OCI-LY1 (cell line): ENCODE data around the gene LZTS3.

Experiments used
- EZH2 ChIP-seq: fragments of 200-600 bp; sonication (generic), shearing (Covaris generic); IDR thresholded peaks from 2 replicates; pipeline ENCODE4 v1.8.0; 2017; ENCODE audit warnings: borderline replicate concordance, mixed run types, mild to moderate bottlenecking, antibody characterized with exemption, low read length, moderate library complexity, mixed read lengths
- TF ChIP-seq, protein P1 (sequence below): fragments of 200-600 bp; sonication (generic), shearing (Covaris generic); IDR thresholded peaks from 2 replicates; pipeline ENCODE4 v1.5.1; 2017; ENCODE audit warnings: mild to moderate bottlenecking, antibody characterized with exemption, low read length, moderate library complexity, mixed read lengths

DNA sequence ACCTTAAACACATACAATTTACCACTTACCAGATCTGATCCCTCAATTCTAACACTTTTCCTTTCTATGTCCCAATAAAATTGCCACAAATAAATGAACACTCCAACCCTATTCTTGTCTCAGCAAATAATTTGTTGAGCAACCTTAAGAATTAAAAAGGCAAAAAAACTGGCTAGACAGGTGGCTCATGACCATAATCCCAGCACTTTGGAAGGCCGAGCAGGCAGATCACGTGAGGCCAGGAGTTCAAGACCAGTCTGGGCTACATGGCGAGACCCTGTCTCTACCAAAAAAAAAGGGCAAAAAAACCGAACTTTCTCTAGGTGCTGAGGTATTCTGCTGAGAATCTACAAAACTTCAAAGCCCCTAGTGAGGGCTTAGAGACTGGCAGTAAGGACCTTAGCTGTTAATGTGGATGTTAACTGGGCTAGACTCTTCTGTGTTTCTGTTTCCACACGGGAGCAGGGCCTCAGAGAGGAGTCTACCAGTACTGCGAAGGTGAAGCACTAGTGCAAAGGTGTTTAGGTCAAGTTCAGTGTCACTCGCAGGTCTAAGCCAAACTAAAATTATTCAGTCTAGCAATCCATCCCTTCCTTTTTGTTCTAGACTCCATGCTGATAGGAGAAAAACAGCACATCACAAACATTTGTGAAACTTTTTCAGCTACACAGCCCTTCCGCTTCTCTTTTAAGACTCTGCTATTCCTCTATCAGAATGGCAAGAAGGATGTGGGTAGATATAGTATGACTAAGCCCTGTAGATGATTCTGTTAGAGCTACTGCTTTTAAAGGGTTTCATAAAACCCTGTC lies 16.3 kb downstream of the LZTS3 start:
- TF ChIP-seq, protein P1, sequence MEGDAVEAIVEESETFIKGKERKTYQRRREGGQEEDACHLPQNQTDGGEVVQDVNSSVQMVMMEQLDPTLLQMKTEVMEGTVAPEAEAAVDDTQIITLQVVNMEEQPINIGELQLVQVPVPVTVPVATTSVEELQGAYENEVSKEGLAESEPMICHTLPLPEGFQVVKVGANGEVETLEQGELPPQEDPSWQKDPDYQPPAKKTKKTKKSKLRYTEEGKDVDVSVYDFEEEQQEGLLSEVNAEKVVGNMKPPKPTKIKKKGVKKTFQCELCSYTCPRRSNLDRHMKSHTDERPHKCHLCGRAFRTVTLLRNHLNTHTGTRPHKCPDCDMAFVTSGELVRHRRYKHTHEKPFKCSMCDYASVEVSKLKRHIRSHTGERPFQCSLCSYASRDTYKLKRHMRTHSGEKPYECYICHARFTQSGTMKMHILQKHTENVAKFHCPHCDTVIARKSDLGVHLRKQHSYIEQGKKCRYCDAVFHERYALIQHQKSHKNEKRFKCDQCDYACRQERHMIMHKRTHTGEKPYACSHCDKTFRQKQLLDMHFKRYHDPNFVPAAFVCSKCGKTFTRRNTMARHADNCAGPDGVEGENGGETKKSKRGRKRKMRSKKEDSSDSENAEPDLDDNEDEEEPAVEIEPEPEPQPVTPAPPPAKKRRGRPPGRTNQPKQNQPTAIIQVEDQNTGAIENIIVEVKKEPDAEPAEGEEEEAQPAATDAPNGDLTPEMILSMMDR = no peak
- no peak for TF ChIP-seq EZH2
